ENCODE data around the gene OMD.
"Not testable (repeated sequence)": the region's sequence is repeated elsewhere in the genome, so short reads cannot be mapped to it uniquely, and the experiment has no call there.

Gene OMD

DNA sequence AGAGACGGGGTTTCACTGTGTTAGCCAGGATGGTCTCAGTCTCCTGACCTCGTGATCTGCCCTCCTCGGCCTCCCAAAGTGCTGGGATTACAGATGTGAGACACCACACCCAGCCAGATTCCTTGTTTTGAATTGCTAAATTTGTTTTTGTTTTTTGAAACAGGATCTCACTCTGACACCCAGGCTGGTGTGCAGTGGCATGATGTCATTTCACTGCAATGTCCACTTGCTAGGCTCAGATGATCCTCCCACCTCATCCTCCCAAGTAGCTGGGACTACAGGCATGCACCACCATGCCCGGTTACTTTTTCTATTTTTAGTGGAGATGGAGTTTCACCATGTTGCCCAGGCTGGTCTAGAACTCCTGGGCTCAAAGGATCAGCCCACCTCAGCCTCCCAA lies 13.1 kb downstream of the OMD start:
- not testable (repeated sequence) for DNase-seq (ENCODE audit: low spot score)

DNA sequence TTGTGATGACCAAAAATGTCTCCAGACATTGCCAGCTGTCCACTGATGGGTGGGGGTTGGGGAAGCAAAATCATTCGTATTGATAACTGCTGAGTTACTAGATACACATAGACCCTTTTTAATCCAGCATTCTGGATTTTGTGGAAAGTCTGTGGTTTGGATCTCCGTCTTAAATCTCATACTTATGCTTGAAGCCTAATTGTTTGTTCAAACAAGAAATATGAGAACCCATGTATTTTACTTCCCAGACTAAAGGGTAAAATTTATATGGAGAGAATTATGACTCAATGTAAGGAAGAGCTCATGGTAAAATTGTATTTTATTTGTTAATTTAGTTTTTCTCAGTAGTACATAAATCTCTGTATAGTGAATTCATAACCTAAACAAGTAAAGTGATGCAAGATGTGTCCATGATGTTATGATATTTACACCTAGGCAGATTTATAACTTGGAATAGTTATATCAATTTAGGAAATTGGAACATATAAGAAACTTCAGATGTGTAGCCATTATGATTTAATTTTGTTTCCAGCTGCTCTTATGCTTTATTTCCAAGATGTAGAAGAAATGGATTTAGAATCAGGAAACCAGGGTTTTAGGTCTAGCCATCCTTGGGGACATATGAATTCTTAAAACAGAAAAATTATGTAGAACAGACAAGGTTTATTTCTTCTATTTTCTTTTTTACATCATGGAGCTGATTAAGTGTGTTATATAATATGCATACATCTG lies 15.4 kb downstream of the OMD start:
- no peak for DNase-seq (ENCODE audit: low spot score)

DNA sequence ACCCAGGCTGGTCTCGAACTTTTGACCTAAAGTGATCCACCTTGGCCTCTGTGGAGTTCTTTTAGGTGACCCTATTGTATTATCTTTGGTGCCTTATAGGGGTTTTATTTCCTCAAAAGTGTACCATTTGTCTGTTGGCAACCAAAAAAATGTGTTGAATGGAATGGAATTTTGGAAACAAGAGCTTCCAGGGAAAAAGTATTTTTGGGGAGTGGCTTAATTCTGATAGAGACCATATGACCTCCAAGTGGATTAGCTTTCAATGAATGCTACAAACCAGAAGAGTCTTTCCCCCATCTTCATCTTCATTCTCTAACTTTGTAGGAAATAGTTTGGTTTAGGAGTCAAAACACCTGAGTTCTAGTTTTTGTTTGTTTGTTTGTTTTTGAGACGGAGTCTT lies 16.5 kb downstream of the OMD start:
- DNase-seq (ENCODE audit: low spot score): peak; percentile 8

DNA sequence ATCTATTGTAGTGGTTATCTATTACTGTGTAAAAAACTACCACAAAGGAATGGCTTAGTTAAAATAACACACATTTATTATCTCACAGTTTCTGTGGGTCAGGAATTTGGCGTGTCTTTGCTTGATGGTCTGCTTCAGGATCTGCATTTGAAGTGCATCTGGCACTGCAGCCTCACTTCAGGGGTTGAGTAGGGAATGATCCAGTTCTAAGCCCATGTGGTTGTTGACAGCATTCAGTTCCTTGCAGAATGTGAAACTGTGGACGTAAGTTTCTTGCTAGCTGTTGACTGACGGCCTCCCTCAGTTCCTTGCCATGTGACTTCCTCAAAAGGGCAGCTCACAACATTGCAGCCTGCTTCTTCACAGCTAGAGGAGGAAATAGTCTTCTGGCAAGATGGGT lies 17.8 kb downstream of the OMD start:
- no peak for DNase-seq (ENCODE audit: low spot score)

DNA sequence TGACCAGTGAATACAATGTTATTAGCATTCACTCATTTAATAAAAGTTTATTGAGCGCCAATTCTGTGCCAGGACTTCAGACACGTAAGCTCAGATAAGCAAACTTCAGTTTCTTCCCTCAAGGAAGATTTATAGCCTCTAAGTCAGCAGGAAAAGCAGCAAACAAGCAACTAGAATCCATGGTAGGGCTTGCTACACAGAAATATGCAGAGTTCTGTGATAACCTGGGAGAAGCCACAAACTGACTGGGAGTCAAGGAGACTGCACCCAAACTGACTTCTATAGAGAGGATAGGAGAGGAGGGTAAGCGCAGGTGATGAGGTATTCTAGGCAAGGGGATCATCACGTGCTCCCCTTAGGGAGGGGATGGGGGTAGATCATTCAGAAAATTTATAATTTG lies 18.5 kb downstream of the OMD start:
- DNase-seq (ENCODE audit: low spot score): no peak

DNA sequence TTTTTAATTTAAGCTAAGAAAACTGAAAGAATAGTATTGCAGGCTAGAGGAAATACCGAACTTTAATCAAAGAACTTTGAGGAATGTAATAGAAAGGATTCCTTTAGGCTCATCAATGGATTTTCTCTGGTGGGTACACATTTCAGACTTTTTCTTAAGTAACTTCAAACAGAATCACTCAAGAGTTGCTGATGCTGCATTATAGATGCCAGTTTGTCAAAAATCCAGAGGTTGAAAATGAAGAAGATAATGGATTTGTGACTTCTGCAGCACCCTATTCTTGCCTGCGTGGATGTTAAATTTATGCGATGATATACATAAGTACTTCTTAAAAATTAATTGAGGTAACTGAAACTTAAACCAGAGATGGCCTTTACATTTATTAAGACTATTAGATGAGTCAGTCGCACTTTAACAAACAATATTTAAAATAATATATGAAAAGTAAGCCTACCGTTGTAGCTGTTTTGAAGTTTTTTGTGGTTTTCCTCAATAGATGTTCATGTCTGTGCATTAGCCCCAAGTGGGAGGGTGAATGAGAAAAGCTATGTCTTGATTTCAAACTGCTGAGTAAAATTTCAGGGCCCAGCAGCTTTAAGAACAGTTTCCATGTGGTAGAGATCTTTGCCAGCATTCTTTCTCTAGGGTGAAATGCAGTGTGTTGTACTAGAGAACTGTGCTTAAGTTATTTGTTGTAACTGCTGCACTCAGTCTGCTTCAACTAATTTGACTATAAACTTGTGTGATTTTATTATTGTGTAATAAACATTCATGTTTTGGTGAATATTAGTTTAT lies 20.0 kb downstream of the OMD start, which contains the start of gene OGN:
TSS of gene OGN (minus strand) at position 537 of the 795 bp plus-strand sequence. CDS start 1,171 bp downstream, outside the sequence.
- DNase-seq (ENCODE audit: low spot score): peak; percentile 19

DNA sequence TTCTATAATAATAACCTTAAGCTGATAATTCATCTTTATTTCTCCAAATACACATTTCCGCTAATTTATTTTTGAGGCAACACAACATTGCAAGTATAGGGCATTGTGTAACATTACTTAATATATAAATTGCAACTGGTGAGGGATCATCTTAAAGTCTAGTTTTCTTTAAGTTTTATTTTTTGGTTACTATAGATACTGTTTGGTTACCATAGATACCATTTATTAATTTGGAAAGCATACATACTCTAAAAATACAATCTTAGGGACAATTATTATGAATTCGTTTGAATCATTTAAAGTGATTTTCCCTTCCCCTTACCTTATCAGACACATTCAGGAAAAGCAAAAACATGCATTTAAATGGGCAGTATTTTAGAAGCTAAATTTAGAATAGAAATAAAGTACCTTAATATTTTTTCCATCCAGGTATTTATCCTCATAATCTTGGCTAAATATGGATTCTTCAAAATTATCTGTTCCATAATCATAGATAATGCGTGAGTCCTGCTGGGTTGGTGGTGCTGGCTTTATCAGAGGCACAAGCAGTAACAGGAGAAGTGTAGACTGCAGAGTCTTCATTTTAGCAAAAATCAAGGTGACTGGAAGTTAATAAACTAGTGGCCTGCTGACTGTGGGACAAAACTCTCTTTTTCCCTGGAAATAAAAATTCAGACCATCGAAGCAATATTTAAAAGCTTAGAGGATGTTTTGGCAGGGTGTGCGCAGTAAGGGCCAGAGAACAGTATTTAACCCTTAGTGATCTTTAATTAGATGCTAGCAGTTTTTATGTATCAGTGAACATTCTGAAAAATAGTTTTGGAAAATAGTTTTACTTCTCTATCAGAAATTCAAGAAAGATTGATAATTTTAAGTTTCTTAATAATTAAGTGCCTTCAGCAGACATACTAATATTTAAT lies 21.2 kb downstream of the OMD start:
- no peak for DNase-seq (ENCODE audit: low spot score)

DNA sequence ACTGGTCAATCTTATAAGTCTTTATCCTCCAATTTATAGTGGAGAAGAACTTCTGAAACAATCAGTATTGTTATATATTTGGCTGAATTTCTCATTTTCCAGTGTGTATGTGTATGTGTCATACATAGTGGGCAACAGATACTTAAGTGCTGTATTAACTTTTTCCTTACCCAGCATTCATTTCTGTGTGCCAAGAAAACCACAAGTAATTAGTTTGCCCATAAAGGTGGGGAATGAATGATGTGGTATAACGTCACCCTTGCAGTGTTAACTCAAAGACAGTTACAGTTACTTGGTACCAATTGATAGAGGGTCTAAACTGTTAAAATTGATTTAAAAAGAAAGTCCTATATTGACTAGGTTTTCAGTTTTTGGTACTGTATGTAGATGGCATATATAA lies 21.9 kb downstream of the OMD start:
- DNase-seq (ENCODE audit: low spot score): no peak

DNA sequence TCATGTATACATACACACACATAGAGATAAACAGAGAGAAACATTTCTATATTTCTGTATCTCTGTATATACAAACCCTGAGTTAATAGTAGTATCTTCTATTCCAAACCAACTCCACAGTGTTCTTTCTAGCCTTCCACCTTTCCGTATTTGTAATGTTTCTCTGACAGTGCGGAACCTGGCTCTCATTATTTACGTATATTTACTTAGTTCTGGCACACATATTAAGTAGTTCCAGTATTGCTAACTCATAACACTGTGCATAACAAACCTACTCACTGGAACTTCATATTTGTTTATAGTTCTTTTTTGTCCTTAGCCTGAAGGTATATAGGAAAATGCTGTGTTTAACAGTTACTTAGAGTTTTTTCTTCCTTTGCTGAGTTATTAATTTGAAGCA lies 26.4 kb downstream of the OMD start:
- DNase-seq (ENCODE audit: low spot score): no peak

DNA sequence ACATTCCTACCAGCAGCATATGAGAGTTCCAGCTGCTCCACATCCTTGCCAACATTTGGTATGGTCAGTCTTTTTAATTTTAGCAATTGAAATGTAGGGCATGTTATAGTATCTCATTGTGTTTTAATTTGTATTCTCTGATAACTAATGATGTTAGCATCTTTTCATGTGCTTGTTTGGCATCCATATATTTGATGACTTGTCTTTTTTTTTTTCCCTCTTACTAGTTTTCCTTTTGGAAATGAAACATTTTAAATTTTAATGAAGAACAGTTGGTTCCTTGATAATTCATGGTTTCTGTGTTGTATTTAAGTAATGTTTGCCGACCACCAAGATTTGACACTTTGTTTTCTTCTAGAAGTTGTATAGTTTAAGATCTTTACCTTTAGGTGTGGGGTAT lies 28.7 kb downstream of the OMD start:
- no peak for DNase-seq (ENCODE audit: low spot score)

DNA sequence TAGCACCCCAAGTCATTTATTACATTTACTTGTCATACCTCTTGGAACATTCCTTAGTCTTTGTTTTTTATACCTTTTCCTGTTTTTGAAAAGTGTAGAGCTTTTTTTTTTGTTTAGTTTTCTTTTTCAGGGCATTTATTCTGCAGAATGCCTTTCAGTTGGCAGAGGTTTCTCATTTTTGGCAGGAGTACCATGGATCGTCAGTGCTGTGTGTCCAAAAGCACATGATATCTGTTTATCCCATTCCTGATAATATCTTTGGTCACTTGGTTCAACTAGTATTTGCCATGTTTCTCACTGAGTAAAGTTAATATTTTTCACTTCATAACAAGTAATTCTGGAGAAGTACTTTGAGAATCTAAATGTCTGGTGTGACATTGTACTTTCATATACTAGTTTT lies 30.6 kb downstream of the OMD start:
- peak; percentile 25 for DNase-seq (ENCODE audit: low spot score)

DNA sequence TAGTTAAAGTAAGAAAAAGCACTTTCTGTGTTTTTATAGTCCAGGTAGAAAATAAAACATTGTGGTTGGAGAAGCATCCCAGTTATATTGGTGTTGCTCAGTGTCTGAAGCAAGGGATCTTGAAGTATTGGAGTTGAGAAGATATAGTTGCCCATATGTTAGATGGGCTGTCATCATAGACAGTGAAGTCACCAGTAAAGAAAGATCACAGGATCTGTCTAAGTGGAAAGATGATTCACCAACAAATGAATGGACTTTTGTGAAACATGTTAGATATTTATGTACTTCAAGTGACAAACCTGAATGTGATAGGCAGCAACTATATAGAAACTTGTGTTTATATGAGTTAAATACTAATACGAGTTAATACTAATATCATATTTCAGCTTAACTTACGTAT lies 31.6 kb downstream of the OMD start:
- DNase-seq (ENCODE audit: low spot score): no peak

DNA sequence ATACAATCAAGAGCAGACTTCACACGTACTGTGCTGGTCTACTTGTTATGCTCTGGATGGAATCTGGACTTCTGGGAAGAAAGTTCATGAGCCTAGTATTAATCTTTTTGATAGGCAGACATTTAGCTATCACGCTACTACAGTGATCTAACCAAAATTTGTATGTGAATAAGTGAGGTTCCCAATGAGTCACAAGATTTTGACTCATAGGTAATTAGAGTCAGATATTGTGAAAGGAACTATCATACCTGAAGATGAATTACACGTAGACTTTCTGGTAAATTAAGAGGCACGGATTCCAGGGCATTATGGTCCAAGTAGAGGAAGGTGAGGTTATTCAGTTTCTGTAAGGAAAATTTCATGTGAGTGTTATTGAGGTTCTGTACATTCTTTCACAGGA lies 38.3 kb downstream of the OMD start:
- no peak for DNase-seq (ENCODE audit: low spot score)

DNA sequence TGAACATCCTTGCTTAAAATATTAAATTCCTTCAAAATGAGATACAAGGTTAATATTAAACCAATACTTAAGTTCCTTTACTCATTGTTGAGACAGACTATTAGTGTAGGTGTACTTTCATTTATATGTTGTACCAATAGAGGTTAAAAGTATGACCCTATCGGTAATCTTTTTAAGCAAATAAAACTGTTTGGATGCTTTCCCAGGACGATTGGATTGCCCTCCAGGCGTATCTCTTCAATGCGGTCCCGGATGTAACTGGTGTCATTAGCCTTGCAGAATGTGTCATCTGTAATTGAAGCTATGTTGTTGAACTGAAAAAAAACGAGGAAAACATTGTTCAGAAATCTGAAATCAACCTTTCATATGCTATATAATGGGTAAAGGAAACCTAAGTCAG lies 38.8 kb downstream of the OMD start:
- no peak for DNase-seq (ENCODE audit: low spot score)

DNA sequence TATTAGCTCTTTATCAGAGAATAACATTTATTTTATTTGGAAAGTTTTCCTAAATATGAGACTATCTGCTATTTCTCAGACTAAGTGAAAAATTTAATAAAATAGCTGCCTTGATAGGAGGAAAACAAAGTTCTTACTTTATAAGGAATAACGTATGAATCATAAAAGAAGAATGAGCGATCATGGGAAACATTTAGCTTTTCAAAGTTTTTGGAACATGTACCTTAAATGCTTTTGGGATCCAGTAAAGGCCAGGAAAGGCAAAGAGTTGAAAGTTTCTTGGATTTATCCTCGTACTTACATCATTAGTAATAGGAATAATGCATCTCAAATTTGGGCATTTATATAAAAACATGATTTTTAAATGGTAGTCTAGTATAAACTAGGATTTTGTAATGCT lies 39.3 kb downstream of the OMD start:
- DNase-seq (ENCODE audit: low spot score): no peak

DNA sequence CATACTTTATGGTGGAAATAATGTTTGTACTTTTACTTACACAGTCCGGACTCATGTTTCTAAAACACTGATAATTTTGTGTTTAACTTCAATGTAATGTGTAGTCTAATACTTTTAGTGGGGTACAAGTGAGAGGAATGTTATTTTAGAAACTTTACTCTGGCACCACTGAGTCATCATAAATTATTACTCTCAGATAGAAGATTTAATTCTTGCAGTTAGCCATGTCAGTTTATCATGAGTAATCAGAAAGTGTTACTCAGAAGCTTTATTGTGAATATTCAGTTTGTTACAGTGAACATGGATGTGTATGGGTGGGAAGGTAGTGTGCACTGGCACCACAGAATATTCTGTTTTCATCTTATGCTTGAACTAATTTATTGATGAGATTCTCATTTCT lies 39.9 kb downstream of the OMD start:
- peak; percentile 2 for DNase-seq (ENCODE audit: low spot score)

DNA sequence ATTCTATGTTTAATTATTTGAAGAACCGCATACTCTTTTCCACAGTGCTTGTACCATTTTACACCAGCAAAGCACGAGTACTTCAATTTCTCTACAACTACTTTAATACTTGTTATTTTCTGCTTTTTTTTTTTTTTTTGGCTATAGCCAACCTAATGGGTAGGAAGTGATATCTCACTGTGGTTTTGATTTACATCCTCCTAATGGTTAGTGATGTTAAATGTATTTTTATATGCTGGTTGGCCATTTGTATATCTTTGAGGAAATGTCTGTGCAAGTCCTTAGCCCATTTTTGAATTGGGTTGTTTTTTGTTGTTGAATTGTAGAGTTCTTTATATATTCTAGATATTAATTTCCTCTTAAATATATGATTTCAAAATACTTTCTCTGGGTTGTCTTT lies 42.5 kb downstream of the OMD start:
- DNase-seq (ENCODE audit: low spot score): no peak

DNA sequence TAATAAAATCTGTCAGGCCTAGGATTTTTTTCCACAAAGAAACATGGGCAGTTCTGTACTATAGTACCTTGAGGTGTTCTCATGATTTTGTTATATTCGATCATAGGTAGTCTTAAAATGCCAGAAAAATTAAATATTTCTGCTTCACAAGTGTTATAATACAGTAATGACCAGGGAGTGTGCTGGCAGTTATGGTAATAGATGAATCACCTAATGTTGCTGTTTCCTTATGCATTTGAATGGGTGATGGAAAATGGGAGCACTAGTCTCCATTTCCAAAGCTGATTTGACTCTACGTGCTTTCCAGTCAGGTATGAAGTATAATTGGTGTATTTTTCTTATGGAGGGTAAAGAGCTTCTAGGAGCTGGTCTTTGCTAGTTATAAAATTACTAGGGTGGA lies 43.7 kb downstream of the OMD start:
- DNase-seq (ENCODE audit: low spot score): no peak

DNA sequence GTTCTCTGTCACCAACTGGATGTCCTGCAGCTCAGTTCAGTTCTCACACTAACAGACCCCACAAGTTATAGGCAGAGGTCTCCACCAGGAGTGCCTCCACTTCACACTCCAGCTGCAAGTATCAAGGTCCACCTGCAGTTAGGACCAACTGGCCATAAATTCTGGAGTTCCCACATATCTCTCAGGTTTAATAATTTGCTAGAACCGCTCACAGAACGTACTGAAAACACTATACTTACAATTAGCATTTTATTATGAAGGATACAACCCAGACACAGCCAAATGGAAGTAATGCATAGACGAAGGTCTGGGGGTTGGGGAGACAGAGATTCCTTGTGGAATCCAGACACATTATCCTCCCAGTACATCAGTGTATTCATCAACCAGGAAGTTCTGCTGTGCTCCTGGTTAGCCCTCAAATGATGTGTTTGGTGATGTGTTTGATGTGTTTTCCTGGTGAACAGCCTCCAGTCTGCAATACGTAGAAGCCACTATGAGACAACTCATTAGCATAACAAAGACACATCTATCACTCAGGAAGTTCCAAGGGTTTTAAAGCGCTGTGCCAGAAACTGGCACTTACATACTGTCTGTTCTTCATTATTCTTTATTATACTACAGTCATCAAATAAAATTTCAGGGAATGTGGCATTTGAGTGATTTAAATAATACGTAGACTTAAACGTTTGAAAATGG lies 45.3 kb downstream of the OMD start:
- peak; percentile 46 for DNase-seq (ENCODE audit: low spot score)

DNA sequence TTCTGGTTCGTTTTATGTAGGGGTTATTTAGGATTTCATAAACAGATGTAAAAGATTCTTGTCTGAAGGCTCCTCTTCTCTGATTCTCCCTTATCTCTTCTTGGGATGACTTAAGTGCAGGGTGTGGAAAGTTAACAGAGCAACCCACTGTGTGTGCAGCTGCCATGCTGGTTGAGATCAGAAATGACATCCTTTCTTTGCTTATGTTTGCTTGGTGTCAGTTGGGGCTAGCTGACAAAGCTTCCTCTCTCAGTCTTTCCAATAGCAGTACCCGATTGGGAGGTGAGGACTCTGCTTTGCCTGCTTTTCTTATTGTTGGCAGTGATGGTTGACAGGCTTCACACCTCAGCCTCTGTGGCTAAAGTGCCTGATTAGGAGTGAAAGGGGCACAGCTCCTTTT lies 46.4 kb downstream of the OMD start:
- DNase-seq (ENCODE audit: low spot score): no peak

DNA sequence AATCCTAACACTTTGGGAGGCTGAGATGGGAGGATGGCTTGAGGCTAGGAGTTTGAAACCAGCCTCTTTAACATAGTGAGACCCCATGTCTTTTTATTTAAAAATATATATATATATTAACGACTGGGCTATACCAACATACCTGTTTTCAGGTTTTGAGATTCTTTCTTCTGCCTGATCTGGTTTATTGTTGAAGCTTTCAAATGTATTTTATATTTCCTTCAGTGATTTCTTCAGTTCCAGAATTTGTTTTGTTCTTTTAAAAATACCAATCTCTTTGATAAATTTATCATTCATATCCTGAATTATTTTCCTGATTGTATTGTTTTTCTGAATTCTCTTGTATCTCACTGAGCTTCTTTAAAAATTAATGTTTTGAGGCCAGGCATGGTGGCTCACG lies 51.1 kb downstream of the OMD start:
- no peak for DNase-seq (ENCODE audit: low spot score)

DNA sequence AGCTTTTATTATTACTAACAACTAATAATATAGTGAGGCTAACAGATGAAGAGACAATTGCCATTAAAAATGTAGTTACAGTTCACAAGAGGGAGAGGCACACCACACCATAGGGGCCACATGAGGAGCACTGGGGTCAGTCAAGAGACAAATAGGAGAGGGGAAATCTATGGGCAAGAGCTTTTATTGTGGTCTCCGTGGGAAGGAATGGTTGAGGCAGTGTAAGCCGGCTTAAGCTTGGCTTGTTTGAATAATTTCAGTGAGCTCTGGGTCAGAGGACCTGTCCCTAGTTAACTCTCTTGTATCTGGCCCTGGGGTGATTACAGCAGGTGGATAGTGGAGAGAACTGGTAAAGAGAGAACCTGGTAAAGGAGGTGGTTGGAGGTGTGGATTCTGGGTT lies 55.2 kb downstream of the OMD start:
- DNase-seq (ENCODE audit: low spot score): no peak
